A549 (cell line): ENCODE data around the gene PDE3A. TPM values are rescaled to one million over a fixed set of nuclear protein-coding genes. Genes with fewer than 3 reads are reported as not detected.

Source experiments
- ATAC-seq, 2 experiments: fragments of 200-7000 bp in 1 of 2; fragments of >200 bp in 1 of 2; cut with Nextera tagmentation in 1 of 2; cut with Tn5 transposase in 1 of 2; 3 replicates each; pipeline versions ENCODE4 v1.8.0 to v1.9.1; 2018 to 2020; ENCODE audit warnings: mild to moderate bottlenecking in 1 of 2, moderate library complexity in 1 of 2
- CTCF ChIA-PET: fragments of 300-600 bp; sonication (Branson Sonifier 250); formaldehyde crosslinking; extraction: SDS; loops from one replicate; lab custom pipeline; 2021; ENCODE audit warnings: antibody characterized with exemption, inconsistent platforms; lab: Yijun Ruan, JAX
- POLR2A ChIA-PET: fragments of 350-600 bp; formaldehyde crosslinking; extraction: SDS; loops from one replicate; lab custom pipeline; 2021; ENCODE audit warnings: antibody characterized with exemption, inconsistent platforms; lab: Yijun Ruan, JAX
- DNase-seq, 2 experiments: peaks; one replicate each; pipeline versions ENCODE4 v3.0.0 to v3.0.0-alpha.2; 2011 to 2016; ENCODE audit warnings: low read depth in 1 of 2, low spot score in 1 of 2
- FAIRE-seq: peaks from 2 replicates; lab custom pipeline; 2011; peaks lifted over from hg19 to GRCh38; lab: Jason Lieb, UNC
- H3K27ac ChIP-seq, 2 experiments: fragments of >200 bp; sonication (Bioruptor Twin); formaldehyde crosslinking; 3 replicates each; pipeline ENCODE4 v1.5.1; 2016 to 2017
- H3K4me1 ChIP-seq: fragments of >200 bp; sonication (Bioruptor Twin); formaldehyde crosslinking; 3 replicates; pipeline ENCODE4 v1.6.1; 2016
- H3K4me2 ChIP-seq: fragments of >200 bp; sonication (Bioruptor Twin); formaldehyde crosslinking; 3 replicates; pipeline ENCODE4 v1.6.1; 2016
- H3K4me3 ChIP-seq: fragments of >200 bp; sonication (Bioruptor Twin); formaldehyde crosslinking; 3 replicates; pipeline ENCODE4 v1.5.1; 2016
- H3K9me3 ChIP-seq: fragments of >200 bp; sonication (Bioruptor Twin); formaldehyde crosslinking; 3 replicates; pipeline ENCODE4 v1.6.1; 2016
- CBX2 ChIP-seq: fragments of 200-600 bp; sonication (generic); IDR thresholded peaks from 2 replicates; pipeline ENCODE4 v1.6.1; 2016; ENCODE audit warnings: low read depth, mild to moderate bottlenecking, borderline replicate concordance
- CEBPB ChIP-seq, 2 experiments: fragments of >200 bp in 1 of 2; sonication (Bioruptor Twin) in 1 of 2; formaldehyde crosslinking in 1 of 2; IDR thresholded peaks; 2 replicates each; pipeline ENCODE4 v1.6.1; 2012 to 2016
- EHF ChIP-seq: fragments of 250-450 bp; sonication (Bioruptor Pico); IDR thresholded peaks from 2 replicates; pipeline ENCODE4 v1.5.0; 2020; ENCODE audit warnings: mild to moderate bottlenecking
- ELK1 ChIP-seq: fragments of 150-350 bp; IDR thresholded peaks from 2 replicates; pipeline ENCODE4 v1.6.1; 2014; ENCODE audit warnings: low read depth, mild to moderate bottlenecking, low read length
- ESRRA ChIP-seq: fragments of 150-350 bp; IDR thresholded peaks from 2 replicates; pipeline ENCODE4 v1.6.1; 2014; ENCODE audit warnings: mild to moderate bottlenecking, low read length, borderline replicate concordance
- FOXS1 ChIP-seq: fragments of 250-450 bp; sonication (Bioruptor Pico); IDR thresholded peaks from 2 replicates; pipeline ENCODE4 v1.5.0; 2020; ENCODE audit warnings: mild to moderate bottlenecking, moderate library complexity
- GATA3 ChIP-seq: IDR thresholded peaks from 2 replicates; pipeline ENCODE4 v1.6.1; 2012; ENCODE audit warnings: borderline replicate concordance
- HES2 ChIP-seq: fragments of >200 bp; sonication (Bioruptor Twin); formaldehyde crosslinking; IDR thresholded peaks from 2 replicates; pipeline ENCODE4 v1.6.1; 2016
- HOXA7 ChIP-seq: fragments of 250-450 bp; sonication (Bioruptor Pico); IDR thresholded peaks from 2 replicates; pipeline ENCODE4 v1.5.0; 2020; ENCODE audit warnings: mild to moderate bottlenecking, moderate library complexity
- JUN ChIP-seq, 2 experiments: fragments of >200 bp; sonication (Bioruptor Twin); formaldehyde crosslinking; IDR thresholded peaks; 2 replicates in 1 of 2; 3 replicates in 1 of 2; pipeline ENCODE4 v1.6.1; 2016 to 2017
- KDM5A ChIP-seq: fragments of 200-600 bp; sonication (generic); IDR thresholded peaks from 2 replicates; pipeline ENCODE4 v1.6.1; 2016; ENCODE audit warnings: antibody characterized with exemption, mild to moderate bottlenecking
- MAX ChIP-seq: IDR thresholded peaks from 2 replicates; pipeline ENCODE4 v1.6.1; 2012
- MYC ChIP-seq: IDR thresholded peaks from 2 replicates; pipeline ENCODE4 v1.6.1; 2012; ENCODE audit warnings: mild to moderate bottlenecking, inconsistent platforms, low read length, improper control_type of control experiment, borderline replicate concordance
- NPAS2 ChIP-seq: fragments of 250-450 bp; sonication (Bioruptor Pico); IDR thresholded peaks from 2 replicates; pipeline ENCODE4 v1.8.0; 2022; ENCODE audit warnings: mild to moderate bottlenecking, moderate library complexity, borderline replicate concordance
- NR3C1 ChIP-seq: fragments of >200 bp; sonication (Bioruptor Twin); formaldehyde crosslinking; IDR thresholded peaks from 3 replicates; pipeline ENCODE4 v1.6.1; 2017
- PBX3 ChIP-seq: IDR thresholded peaks from 2 replicates; pipeline ENCODE4 v1.6.1; 2012
- PHF8 ChIP-seq: fragments of 200-600 bp; sonication (generic); IDR thresholded peaks from 2 replicates; pipeline ENCODE4 v1.6.1; 2016; ENCODE audit warnings: low read depth, mild to moderate bottlenecking, antibody characterized with exemption, moderate library complexity, borderline replicate concordance
- RAD21 ChIP-seq, 2 experiments: fragments of >200 bp in 1 of 2; sonication (Bioruptor Twin) in 1 of 2; formaldehyde crosslinking in 1 of 2; IDR thresholded peaks in 1 of 2; conservative IDR thresholded peaks in 1 of 2; 2 replicates in 1 of 2; 3 replicates in 1 of 2; pipeline ENCODE4 v1.6.1; 2012 to 2018; ENCODE audit warnings: inconsistent platforms in 1 of 2
- RCOR1 ChIP-seq: fragments of 150-350 bp; IDR thresholded peaks from 2 replicates; pipeline ENCODE4 v1.6.1; 2014; ENCODE audit warnings: antibody characterized with exemption, low read length, low read depth
- SMC3 ChIP-seq: fragments of >200 bp; sonication (Bioruptor Twin); formaldehyde crosslinking; IDR thresholded peaks from 3 replicates; pipeline ENCODE4 v1.6.1; 2018; ENCODE audit warnings: inconsistent platforms
- TP53 ChIP-seq: fragments of 250-450 bp; sonication (Bioruptor Pico); IDR thresholded peaks from 2 replicates; pipeline ENCODE4 v1.5.0; 2021; ENCODE audit warnings: mild to moderate bottlenecking, moderate library complexity
- USF2 ChIP-seq: fragments of 450-650 bp; IDR thresholded peaks from 2 replicates; pipeline ENCODE4 v1.6.1; 2014; ENCODE audit warnings: antibody characterized with exemption
- ZNF302 ChIP-seq: fragments of 250-450 bp; sonication (Bioruptor Pico); IDR thresholded peaks from 2 replicates; pipeline ENCODE4 v1.9.0; 2021; ENCODE audit warnings: inconsistent platforms, mild to moderate bottlenecking, moderate library complexity
- ZSCAN20 ChIP-seq: fragments of 250-450 bp; sonication (Bioruptor Pico); IDR thresholded peaks from 2 replicates; pipeline ENCODE4 v1.8.0; 2022; ENCODE audit warnings: mild to moderate bottlenecking, moderate library complexity
- WGBS: methylation state at CpG from one replicate; pipeline ENCODE4 v1.1.6; 2017; ENCODE audit errors: missing lambda C conversion rate; 5-methylcytosine and 5-hydroxymethylcytosine counted together
- polyA plus RNA-seq, 4 experiments: library from polyadenylated mRNA; depleted of rRNA in 3 of 4; stranded (reverse); fragments of >200 nt; fragmentation: RNase III in 1 of 4; extraction: RNeasy Plus Mini Kit Qiagen cat#74134 plus additional on column Dnase treatment in 1 of 4; gene quantifications; 2 replicates in 3 of 4; 3 replicates in 1 of 4; pipeline ENCODE4 v1.2.3, GENCODE V29; 2011 to 2017

PDE3A gene
- polyA plus RNA-seq, 2 of the 4 experiments (the other 2 are of a cell fraction), result 7.6 to 12.7 TPM

GRCh38 chr12:20366776-20367409, 1.4 kb upstream of the PDE3A start:
- 89% methylated on average over 2 of the region's 2 CpGs for WGBS
- Histone ChIP-seq H3K4me2 (peak overlapping the region; percentile 78; the same call in 2 of the 3 replicates), H3K27ac (no peak overlapping the region)

GRCh38 chr12:20367583-20368113, 689 bp upstream of the PDE3A start:
- FAIRE-seq, result no peak
- peak overlapping the region; percentile 75 for H3K4me3 ChIP-seq

More at GRCh38 chr12:20366776-20367409, 1.4 kb upstream of the PDE3A start:
- CTCF ChIA-PET, result no interaction called here
- FAIRE-seq (no peak), DNase-seq (no peak)
- peaks cover 7% of the 10 kb centered on the region; the same call in 2 of the 3 replicates for H3K4me1 ChIP-seq
- no peak for TF ChIP-seq USF2
- TF ChIP-seq PBX3, result no peak
- TF ChIP-seq CBX2, result no peak
- no peak for TF ChIP-seq GATA3
- TF ChIP-seq TP53, result no peak
- TF ChIP-seq EHF (CRISPR knock-in tag), result no peak
- no peak for TF ChIP-seq RCOR1
- TF ChIP-seq NR3C1, result no peak
- no peak for TF ChIP-seq HOXA7 (CRISPR knock-in tag)
- no peak for TF ChIP-seq SMC3
- TF ChIP-seq FOXS1 (CRISPR knock-in tag), result no peak
- TF ChIP-seq ZSCAN20 (CRISPR knock-in tag), result no peak
- TF ChIP-seq ESRRA, result no peak
- TF ChIP-seq ZNF302 (CRISPR knock-in tag), result no peak
- TF ChIP-seq, all 56 proteins: peak for 0
- H3K9me3 ChIP-seq, result no peaks in the 10 kb centered on the region
- H3K4me3 ChIP-seq, result no peak overlapping the region
- POLR2A ChIA-PET, result no interaction called here
- ATAC-seq, result no peak

GRCh38 chr12:20368651-20369304, 441 bp downstream of the PDE3A start:
- H3K27ac ChIP-seq, result peak overlapping the region; percentile 87 to 92
- H3K4me2 ChIP-seq, result peak overlapping the region; percentile 78
- peak overlapping the region; percentile 75 for H3K4me3 ChIP-seq
- DNase-seq (peak; percentile 15 to 40), FAIRE-seq (no peak), ATAC-seq (peak; percentile 72 to 75)
- WGBS, result under 1% methylated on average over 46 of the region's 50 CpGs
- TF ChIP-seq RAD21 (conservative IDR thresholded peaks at IDR 0.05 in 1 of 2, IDR thresholded peaks at IDR 0.05 in 1 of 2) (peak in 1 of 2 experiments; percentile 8; a peak in 2 of 5 replicates), GATA3 (no peak), CEBPB (IDR thresholded peaks at IDR 0.05) (peak in 1 of 2 experiments; percentile 48; a peak in 2 of 4 replicates), JUN (IDR thresholded peaks at IDR 0.05) (peak in 1 of 2 experiments; percentile 2; a peak in 1 of 5 replicates), MAX (peak; percentile 32; the same call in 1 of the 2 replicates), ELK1 (no peak), PHF8 (0 out of 2 replicates have a peak, but pooled peaks have one; percentile 1)
- no peaks in the 10 kb centered on the region for H3K9me3 ChIP-seq
- CTCF ChIA-PET, result interaction anchor here (0.7 to 1.1 kb wide), 2 partner anchors 630 to 643 kb away, joined by 3 to 4 read pairs; no protein-coding TSS in a partner anchor
- peaks cover 25% of the 10 kb centered on the region for H3K4me1 ChIP-seq
- POLR2A ChIA-PET, result interaction anchor here (0.7 kb wide), 1 partner anchor 267 kb away, joined by 3 read pairs; no protein-coding TSS in a partner anchor

More at GRCh38 chr12:20367583-20368113, 689 bp upstream of the PDE3A start:
- peaks cover 14% of the 10 kb centered on the region; the same call in 2 of the 3 replicates for H3K4me1 ChIP-seq
- TF ChIP-seq HES2 (no peak), MYC (no peak), NPAS2 (CRISPR knock-in tag) (no peak), CEBPB (IDR thresholded peaks at IDR 0.05) (peak; percentile 23 to 39; a peak in 2 of 4 replicates), KDM5A (no peak)
- TF ChIP-seq, all 56 proteins: peak for 1
- Histone ChIP-seq H3K9me3 (no peaks in the 10 kb centered on the region), H3K4me2 (peak overlapping the region; percentile 78), H3K27ac (peak overlapping the region; percentile 87 to 92)
- ChIA-PET POLR2A (no interaction called here), CTCF (interaction anchor here (0.6 to 0.7 kb wide), 2 partner anchors 642 to 981 kb away, joined by 3 to 4 read pairs; no protein-coding TSS in a partner anchor)
- 7% methylated on average over 3 of the region's 3 CpGs for WGBS
- ATAC-seq (no peak), DNase-seq (no peak)
